Transverse colon (tissue), 4 donors: ENCODE results near the gene TTC29. TPM values are rescaled to one million over a fixed set of nuclear protein-coding genes. Genes with fewer than 3 reads are reported as not detected.

Source experiments
- DNase-seq: peaks from one replicate; pipeline ENCODE4 v3.0.0-alpha.2; 2019
- H3K27ac ChIP-seq, 4 donors: fragments of 200-600 bp; sonication (generic); 2 replicates each; pipeline ENCODE4 v1.5.1; 2016 to 2018; ENCODE audit warnings: inconsistent platforms in 4 of 4
- H3K27me3 ChIP-seq: fragments of 200-600 bp; sonication (generic); 2 replicates; pipeline ENCODE4 v1.5.1; 2017; ENCODE audit warnings: inconsistent platforms
- H3K36me3 ChIP-seq, 4 donors: fragments of 200-600 bp; sonication (generic); 2 replicates each; pipeline ENCODE4 v1.5.1; 2017 to 2019; ENCODE audit warnings: inconsistent platforms in 4 of 4
- H3K4me1 ChIP-seq, 4 donors: fragments of 200-600 bp; sonication (generic); 2 replicates each; pipeline ENCODE4 v1.5.1; 2017 to 2020; ENCODE audit warnings: inconsistent platforms in 4 of 4
- H3K4me3 ChIP-seq, 4 donors: fragments of 200-600 bp; sonication (generic); 1 replicate in 1 of 4; 2 replicates in 3 of 4; pipeline versions ENCODE4 v1.5.1 to v1.6.1; 2017 to 2019; ENCODE audit warnings: inconsistent platforms in 4 of 4
- H3K9me3 ChIP-seq, 2 donors: fragments of 200-600 bp; sonication (generic); 2 replicates each; pipeline ENCODE4 v1.5.1; 2017 to 2019; ENCODE audit warnings: inconsistent platforms in 2 of 2
- EP300 ChIP-seq: sonication (generic); formaldehyde crosslinking; IDR thresholded peaks from one replicate; pipeline ENCODE4 v1.6.1; 2017; ENCODE audit warnings: antibody characterized with exemption, low read depth
- POLR2A ChIP-seq: fragments of 450-650 bp; IDR thresholded peaks from one replicate; pipeline ENCODE4 v1.6.1; 2016; ENCODE audit warnings: antibody characterized with exemption, mild to moderate bottlenecking, moderate library complexity
- POLR2AphosphoS5 ChIP-seq, 3 donors: sonication (generic); formaldehyde crosslinking; IDR thresholded peaks; one replicate each; pipeline ENCODE4 v1.6.1; 2016; ENCODE audit warnings: antibody characterized with exemption in 3 of 3
- WGBS, 2 donors: methylation state at CpG; one replicate each; pipeline ENCODE4 v1.1.5; 2018; ENCODE audit warnings: low coverage in 1 of 2; 5-methylcytosine and 5-hydroxymethylcytosine counted together
- in situ Hi-C, 4 donors: fragments of 200-750 bp; cut with MboI; loops; one replicate each; pipeline versions ENCODE4 v1.15.0 to v1.15.1; 2017; ENCODE audit warnings: low sequenced_read_pairs in 3 of 4, low pct_ligation_motif_present in 1 of 4, low pct_unique_long_range_greater_than_20kb in 1 of 4
- intact Hi-C: fragments of 100-400 bp; cut with DNase I; formaldehyde crosslinking; loops from one replicate; pipeline ENCODE4 v1.15.1; 2023; ENCODE audit warnings: low total_unique reads
- total RNA-seq, 4 donors: library from RNA; depleted of rRNA; stranded (reverse); fragments of >200 nt; gene quantifications; one replicate each; pipeline ENCODE4 v1.1.0, GENCODE V29; 2016
- TF ChIP-seq, protein P1 (sequence below), 5 experiments: fragments of 200-600 bp in 3 of 5; fragments of 450-650 bp in 2 of 5; sonication (generic) in 3 of 5; IDR thresholded peaks; 1 replicate in 2 of 5; 2 replicates in 3 of 5; pipeline ENCODE4 v1.5.1; 2016 to 2017; ENCODE audit warnings: antibody characterized with exemption in 5 of 5, inconsistent platforms in 3 of 5, mild to moderate bottlenecking in 2 of 5, moderate library complexity in 1 of 5

TTC29 gene
- total RNA-seq, 4 donors from 2014 or later: not detected

DNA sequence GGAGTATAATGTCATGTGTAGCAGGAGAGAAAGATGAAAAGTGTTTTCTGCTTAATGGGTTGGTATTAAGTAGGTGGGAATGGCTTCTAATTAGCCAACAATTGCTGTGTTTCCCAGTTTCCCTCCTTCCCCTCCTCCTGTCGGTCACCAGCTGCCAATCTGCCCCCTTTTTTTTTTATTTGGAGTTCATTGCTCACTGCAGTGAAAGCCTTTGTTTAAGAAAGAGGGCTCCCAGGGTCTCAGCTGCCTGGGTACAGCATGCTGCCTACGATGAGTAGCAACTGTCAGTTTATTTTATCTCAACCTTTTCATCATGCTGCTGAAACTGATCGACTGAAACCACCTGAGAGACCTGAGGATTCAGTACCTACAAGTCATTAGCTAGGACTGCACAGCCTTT lies 157.9 kb downstream of the TTC29 start:
- TF ChIP-seq EP300 (no peak), POLR2AphosphoS5 (IDR thresholded peaks at IDR 0.05) (no peak), POLR2A (no peak)
- TF ChIP-seq, protein P1, sequence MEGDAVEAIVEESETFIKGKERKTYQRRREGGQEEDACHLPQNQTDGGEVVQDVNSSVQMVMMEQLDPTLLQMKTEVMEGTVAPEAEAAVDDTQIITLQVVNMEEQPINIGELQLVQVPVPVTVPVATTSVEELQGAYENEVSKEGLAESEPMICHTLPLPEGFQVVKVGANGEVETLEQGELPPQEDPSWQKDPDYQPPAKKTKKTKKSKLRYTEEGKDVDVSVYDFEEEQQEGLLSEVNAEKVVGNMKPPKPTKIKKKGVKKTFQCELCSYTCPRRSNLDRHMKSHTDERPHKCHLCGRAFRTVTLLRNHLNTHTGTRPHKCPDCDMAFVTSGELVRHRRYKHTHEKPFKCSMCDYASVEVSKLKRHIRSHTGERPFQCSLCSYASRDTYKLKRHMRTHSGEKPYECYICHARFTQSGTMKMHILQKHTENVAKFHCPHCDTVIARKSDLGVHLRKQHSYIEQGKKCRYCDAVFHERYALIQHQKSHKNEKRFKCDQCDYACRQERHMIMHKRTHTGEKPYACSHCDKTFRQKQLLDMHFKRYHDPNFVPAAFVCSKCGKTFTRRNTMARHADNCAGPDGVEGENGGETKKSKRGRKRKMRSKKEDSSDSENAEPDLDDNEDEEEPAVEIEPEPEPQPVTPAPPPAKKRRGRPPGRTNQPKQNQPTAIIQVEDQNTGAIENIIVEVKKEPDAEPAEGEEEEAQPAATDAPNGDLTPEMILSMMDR (IDR thresholded peaks at IDR 0.05): no peak
- in situ Hi-C loops: no loop called here
- 18 to 21% methylated on average over 3 of the region's 3 CpGs for WGBS, 2 donors
- no peak overlapping the region for H3K27ac ChIP-seq
- H3K4me1 ChIP-seq: no peaks in the 10 kb centered on the region
- no peak overlapping the region for H3K4me3 ChIP-seq
- no peaks in the 10 kb centered on the region for H3K36me3 ChIP-seq
- intact Hi-C loops: no loop called here
- no peak for DNase-seq
- no peaks in the 10 kb centered on the region for H3K27me3 ChIP-seq
- no peaks in the 10 kb centered on the region for H3K9me3 ChIP-seq

DNA sequence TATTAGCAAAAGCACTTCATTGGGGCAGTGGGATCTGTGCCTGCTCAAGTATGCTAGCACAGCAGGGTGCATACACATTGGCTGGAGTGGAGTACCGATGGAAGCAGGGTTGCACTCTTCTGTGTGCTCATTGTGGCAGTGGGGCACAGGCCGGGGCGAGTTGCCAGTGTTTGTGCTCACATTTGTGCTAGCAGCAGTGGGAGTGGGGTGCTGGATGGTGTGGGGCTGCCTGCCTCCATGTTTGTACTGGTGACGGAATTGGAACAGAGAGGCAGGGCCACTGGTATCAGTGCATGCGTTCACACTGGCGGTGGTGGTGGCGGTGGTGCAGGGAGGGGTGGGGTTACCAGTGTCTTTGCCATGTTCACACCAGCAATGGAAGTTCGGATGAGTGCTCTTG lies 169.0 kb downstream of the TTC29 start:
- TF ChIP-seq POLR2AphosphoS5 (IDR thresholded peaks at IDR 0.05): no peak
- TF ChIP-seq POLR2A: no peak
- TF ChIP-seq, protein P1 (IDR thresholded peaks at IDR 0.05): no peak
- TF ChIP-seq EP300: no peak
- Histone ChIP-seq H3K27ac (no peak overlapping the region), H3K9me3 (no peaks in the 10 kb centered on the region), H3K4me1 (no peaks in the 10 kb centered on the region), H3K36me3 (no peaks in the 10 kb centered on the region), H3K27me3 (no peaks in the 10 kb centered on the region), H3K4me3 (no peak overlapping the region)
- DNase-seq: no peak
- intact Hi-C loops: no loop called here
- WGBS, 2 donors: 93% methylated on average over 8 of the region's 8 CpGs; no CpG with 5 or more reads in 1 of the 2 donors
- in situ Hi-C loops: no loop called here

GRCh38 chr4:146763560-146763959 lies 182.1 kb downstream of the TTC29 start:
- DNase-seq: no peak
- H3K4me1 ChIP-seq: no peaks in the 10 kb centered on the region
- no peaks in the 10 kb centered on the region for H3K9me3 ChIP-seq
- no peak overlapping the region for H3K27ac ChIP-seq
- H3K27me3 ChIP-seq: no peaks in the 10 kb centered on the region
- no peaks in the 10 kb centered on the region for H3K36me3 ChIP-seq
- in situ Hi-C loops: no loop called here
- H3K4me3 ChIP-seq: no peak overlapping the region
- TF ChIP-seq POLR2A: no peak
- TF ChIP-seq, protein P1 (IDR thresholded peaks at IDR 0.05): no peak
- WGBS, 2 donors: 46 to 62% methylated on average over 2 of the region's 2 CpGs
- intact Hi-C loops: no loop called here

GRCh38 chr4:146762016-146762415 lies 183.6 kb downstream of the TTC29 start:
- in situ Hi-C loops: no loop called here
- Histone ChIP-seq H3K9me3 (no peaks in the 10 kb centered on the region), H3K4me1 (no peaks in the 10 kb centered on the region), H3K27ac (no peak overlapping the region), H3K4me3 (no peak overlapping the region), H3K27me3 (no peaks in the 10 kb centered on the region), H3K36me3 (no peaks in the 10 kb centered on the region)
- no peak for DNase-seq
- intact Hi-C loops: no loop called here
- TF ChIP-seq POLR2A (no peak), EP300 (no peak), POLR2AphosphoS5 (IDR thresholded peaks at IDR 0.05) (no peak)
- TF ChIP-seq, protein P1 (IDR thresholded peaks at IDR 0.05): no peak
- 38 to 55% methylated on average over 2 of the region's 2 CpGs for WGBS, 2 donors
